NOMO-1 treated with DMSO at 0.1 percent for 48 hours (cell line): ENCODE measurements around the gene PVALB.
"Not testable (repeated sequence)": the region's sequence is repeated elsewhere in the genome, so short reads cannot be mapped to it uniquely, and the experiment has no call there.

Source experiments
- DNase-seq: peaks from one replicate; lab custom pipeline; 2025; ENCODE audit not compliant: unreplicated experiment; lab: John Stamatoyannopoulos, UW

The PVALB gene

DNA sequence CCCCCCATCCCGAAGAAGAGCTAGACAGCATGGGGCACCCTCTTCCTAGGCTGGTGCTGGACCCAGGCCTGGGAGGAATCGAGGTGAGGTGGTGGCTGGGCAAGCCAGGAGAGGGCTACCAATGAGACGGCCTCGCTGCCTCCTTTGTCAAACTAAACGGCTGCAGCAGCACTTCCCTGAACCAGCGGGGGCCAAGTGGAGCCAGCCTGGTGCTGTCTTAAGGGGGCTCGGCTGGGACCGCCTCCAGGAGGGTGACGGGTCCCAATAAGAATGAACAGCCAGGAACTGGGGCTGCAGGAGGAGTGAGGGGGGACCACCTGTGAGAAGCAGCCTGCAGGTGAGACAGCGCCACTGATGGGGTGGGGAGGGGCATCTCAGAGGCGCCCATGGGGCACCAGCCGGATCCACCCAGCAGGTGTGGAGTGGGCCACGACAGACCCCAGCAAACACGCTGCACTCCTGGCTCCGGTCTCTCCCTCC, 58.0 kb downstream of the PVALB start:
- DNase-seq = no peak

- DNase-seq = peak; percentile 76
Measured at GRCh38 chr22:36757668-36758211, 59.1 kb downstream of the PVALB start.

GRCh38 chr22:36756746-36757655, 59.8 kb downstream of the PVALB start:
- peak; percentile 17 for DNase-seq

- DNase-seq = no peak
Measured at GRCh38 chr22:36756031-36756430, 60.8 kb downstream of the PVALB start.

- DNase-seq = no peak
Measured at GRCh38 chr22:36755316-36755715, 61.5 kb downstream of the PVALB start.

DNA sequence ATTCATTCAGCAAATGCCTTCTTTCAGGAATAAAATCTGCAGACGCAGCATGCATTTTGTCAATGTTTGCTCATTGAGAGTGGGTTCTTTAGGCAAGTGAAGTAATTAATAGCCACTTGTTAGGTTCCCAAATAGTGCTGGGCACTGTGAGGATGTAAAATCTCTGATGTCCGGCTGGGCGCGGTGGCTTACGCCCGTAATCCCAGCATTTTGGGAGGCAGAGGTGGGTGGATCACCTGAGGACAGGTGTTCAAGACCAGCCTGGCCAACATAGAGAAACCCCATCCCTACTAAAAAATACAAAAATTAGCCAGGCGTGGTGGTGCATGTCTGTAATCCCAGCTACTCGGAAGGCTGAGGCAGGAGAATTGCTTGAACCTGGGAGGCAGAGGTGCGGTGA, 62.0 kb downstream of the PVALB start:
- DNase-seq = not testable (repeated sequence)

- DNase-seq = no peak
Measured at GRCh38 chr22:36753916-36754315, 62.9 kb downstream of the PVALB start.

DNA sequence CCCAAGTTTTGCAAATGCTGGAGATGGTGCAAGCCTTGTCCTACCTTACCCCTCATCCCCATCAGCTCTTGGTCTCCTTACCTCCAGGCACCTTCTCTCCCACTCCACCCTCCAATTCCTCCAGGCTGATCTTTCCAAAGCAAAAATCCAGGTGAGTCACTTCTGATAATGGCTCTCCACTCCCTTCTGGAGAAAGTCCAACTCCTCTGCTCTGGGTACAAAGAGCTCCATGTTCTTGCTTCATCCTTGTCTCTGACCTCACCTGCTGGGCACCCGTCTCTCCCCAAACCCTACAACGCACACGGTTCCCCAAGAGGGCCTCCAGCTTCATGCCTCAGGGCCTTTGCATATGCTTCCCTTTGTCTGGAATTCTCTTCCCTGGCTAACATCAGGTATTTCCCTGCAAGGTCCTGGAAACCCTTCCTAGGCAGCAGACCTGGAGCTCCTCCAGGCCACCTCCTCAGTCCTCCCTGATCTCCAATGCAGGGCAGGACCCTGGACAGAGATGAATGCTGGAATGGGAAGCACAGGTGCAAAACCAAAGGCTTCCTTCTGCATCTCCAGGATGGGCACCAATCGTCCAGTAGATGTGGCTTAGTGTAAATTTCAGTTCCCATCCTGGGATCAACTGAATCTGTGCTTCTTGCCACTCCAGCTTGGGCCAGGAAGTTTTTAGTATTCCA, 63.6 kb downstream of the PVALB start:
- no peak for DNase-seq
